ENCODE measurements around the gene G6PC3.

Gene G6PC3

GRCh38 chr17:44115585-44116415, 45.3 kb downstream of the G6PC3 start:
- no peak for TF ChIP-seq FOXM1 (IDR thresholded peaks at IDR 0.05; ENCODE audit: borderline replicate concordance, low read depth)
- peak; percentile 48; the same call in 1 of the 2 replicates for TF ChIP-seq ZBTB7A (IDR thresholded peaks at IDR 0.05; ENCODE audit: low read depth)
- TF ChIP-seq RAD21 (IDR thresholded peaks at IDR 0.05; ENCODE audit: low read depth), result peak; percentile 82
- TF ChIP-seq EP300 (IDR thresholded peaks at IDR 0.05; ENCODE audit: borderline replicate concordance), result no peak

GRCh38 chr17:44117351-44117750, 46.8 kb downstream of the G6PC3 start:
- TF ChIP-seq EGR1 (IDR thresholded peaks at IDR 0.05) (no peak), FOXM1 (IDR thresholded peaks at IDR 0.05; ENCODE audit: borderline replicate concordance, low read depth) (no peak), RAD21 (IDR thresholded peaks at IDR 0.05; ENCODE audit: low read depth) (no peak), USF1 (IDR thresholded peaks at IDR 0.05) (no peak), TCF12 (IDR thresholded peaks at IDR 0.05; ENCODE audit: low read depth) (no peak), CEBPB (IDR thresholded peaks at IDR 0.05) (no peak), TEAD4 (IDR thresholded peaks at IDR 0.05) (no peak), REST (IDR thresholded peaks at IDR 0.05; ENCODE audit: low read depth) (no peak), TAF1 (IDR thresholded peaks at IDR 0.05; ENCODE audit: low read depth) (no peak), YY1 (IDR thresholded peaks at IDR 0.05; ENCODE audit: low read depth) (no peak), EP300 (IDR thresholded peaks at IDR 0.05; ENCODE audit: borderline replicate concordance) (no peak), MAX (IDR thresholded peaks at IDR 0.05) (no peak), ZBTB7A (IDR thresholded peaks at IDR 0.05; ENCODE audit: low read depth) (no peak), NFIC (IDR thresholded peaks at IDR 0.05) (no peak), CREB1 (IDR thresholded peaks at IDR 0.05; ENCODE audit: low read depth) (no peak)

DNA sequence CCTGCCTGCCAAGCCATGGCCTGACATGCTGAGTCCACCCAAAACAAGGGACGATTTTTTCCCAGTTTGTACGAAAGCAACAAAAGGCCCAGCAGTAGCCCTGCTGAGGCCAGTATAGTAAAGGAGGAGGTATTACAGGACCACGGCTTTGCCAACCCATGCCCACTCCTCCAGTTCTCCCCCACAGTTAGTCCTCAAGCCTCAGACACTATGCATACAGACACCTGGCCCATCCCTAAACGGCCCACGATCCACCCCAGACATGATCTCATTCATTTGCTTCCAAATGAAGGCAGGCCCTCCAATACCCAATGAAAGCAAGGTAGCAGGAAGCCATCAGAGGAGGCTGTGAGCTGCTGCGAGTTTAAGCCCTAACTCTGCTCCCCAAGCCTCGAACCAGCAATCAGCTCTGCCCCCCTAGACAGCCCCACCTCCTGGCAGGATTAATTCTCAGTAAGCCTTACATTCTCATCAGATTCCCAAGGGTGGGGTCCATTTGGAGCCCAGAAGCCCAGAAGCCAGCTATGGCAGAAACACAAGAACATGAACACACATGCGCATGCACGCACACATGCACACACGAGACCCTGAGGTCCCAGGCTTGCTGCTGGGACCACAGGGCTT, 48.0 kb downstream of the G6PC3 start:
- TF ChIP-seq TCF12 (IDR thresholded peaks at IDR 0.05; ENCODE audit: low read depth) (no peak), CREB1 (IDR thresholded peaks at IDR 0.05; ENCODE audit: low read depth) (no peak), CEBPB (IDR thresholded peaks at IDR 0.05) (no peak), TAF1 (IDR thresholded peaks at IDR 0.05; ENCODE audit: low read depth) (no peak), EP300 (IDR thresholded peaks at IDR 0.05; ENCODE audit: borderline replicate concordance) (no peak), EGR1 (IDR thresholded peaks at IDR 0.05) (no peak), TEAD4 (IDR thresholded peaks at IDR 0.05) (no peak), ZBTB7A (IDR thresholded peaks at IDR 0.05; ENCODE audit: low read depth) (no peak), RAD21 (IDR thresholded peaks at IDR 0.05; ENCODE audit: low read depth) (no peak), YY1 (IDR thresholded peaks at IDR 0.05; ENCODE audit: low read depth) (no peak), NFIC (IDR thresholded peaks at IDR 0.05) (no peak), REST (IDR thresholded peaks at IDR 0.05; ENCODE audit: low read depth) (no peak), MAX (IDR thresholded peaks at IDR 0.05) (no peak), FOXM1 (IDR thresholded peaks at IDR 0.05; ENCODE audit: borderline replicate concordance, low read depth) (no peak), USF1 (IDR thresholded peaks at IDR 0.05) (no peak)

GRCh38 chr17:44119062-44119461, 48.5 kb downstream of the G6PC3 start:
- TF ChIP-seq YY1 (IDR thresholded peaks at IDR 0.05; ENCODE audit: low read depth), result no peak
- no peak for TF ChIP-seq FOXM1 (IDR thresholded peaks at IDR 0.05; ENCODE audit: borderline replicate concordance, low read depth)
- TF ChIP-seq TAF1 (IDR thresholded peaks at IDR 0.05; ENCODE audit: low read depth), result no peak
- no peak for TF ChIP-seq NFIC (IDR thresholded peaks at IDR 0.05)
- no peak for TF ChIP-seq TEAD4 (IDR thresholded peaks at IDR 0.05)
- TF ChIP-seq EGR1 (IDR thresholded peaks at IDR 0.05), result no peak
- no peak for TF ChIP-seq RAD21 (IDR thresholded peaks at IDR 0.05; ENCODE audit: low read depth)
- TF ChIP-seq USF1 (IDR thresholded peaks at IDR 0.05), result no peak
- TF ChIP-seq EP300 (IDR thresholded peaks at IDR 0.05; ENCODE audit: borderline replicate concordance), result no peak

DNA sequence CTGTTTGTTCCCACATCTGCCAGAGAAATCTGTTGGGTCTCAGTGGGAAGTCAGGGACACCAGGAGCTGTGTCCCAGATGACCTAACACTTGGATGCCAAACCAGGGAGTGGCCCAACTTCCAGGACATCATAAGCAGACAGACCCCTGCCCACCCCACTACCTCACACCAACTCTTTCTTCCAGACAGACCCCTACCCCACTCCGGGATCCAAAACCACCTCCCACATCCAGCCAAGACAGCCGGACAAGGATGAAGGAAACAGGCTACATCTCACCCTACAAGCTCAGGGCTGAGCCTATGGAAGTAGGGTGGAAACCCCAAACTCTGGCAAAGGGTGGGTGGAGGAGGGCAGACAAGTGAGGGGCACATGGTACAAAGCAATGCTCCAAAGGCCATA, 49.3 kb downstream of the G6PC3 start:
- TF ChIP-seq YY1 (IDR thresholded peaks at IDR 0.05; ENCODE audit: low read depth) (no peak), MAX (IDR thresholded peaks at IDR 0.05) (no peak), CREB1 (IDR thresholded peaks at IDR 0.05; ENCODE audit: low read depth) (no peak), EP300 (IDR thresholded peaks at IDR 0.05; ENCODE audit: borderline replicate concordance) (no peak), CEBPB (IDR thresholded peaks at IDR 0.05) (no peak), USF1 (IDR thresholded peaks at IDR 0.05) (no peak), RAD21 (IDR thresholded peaks at IDR 0.05; ENCODE audit: low read depth) (no peak), TAF1 (IDR thresholded peaks at IDR 0.05; ENCODE audit: low read depth) (no peak), FOXM1 (IDR thresholded peaks at IDR 0.05; ENCODE audit: borderline replicate concordance, low read depth) (no peak), NFIC (IDR thresholded peaks at IDR 0.05) (no peak), TEAD4 (IDR thresholded peaks at IDR 0.05) (no peak), TCF12 (IDR thresholded peaks at IDR 0.05; ENCODE audit: low read depth) (no peak), ZBTB7A (IDR thresholded peaks at IDR 0.05; ENCODE audit: low read depth) (no peak), REST (IDR thresholded peaks at IDR 0.05; ENCODE audit: low read depth) (no peak), EGR1 (IDR thresholded peaks at IDR 0.05) (no peak)
